Stimulated activated CD4-positive, alpha-beta T cell treated with anti-CD3 and anti-CD28 coated beads, Interleukin-15, amount 100 ng/mL, for 48 hours (primary cell): ENCODE measurements around the gene PPARA.

ENCODE experiments used
- DNase-seq, 2 donors: peaks; one replicate each; pipeline ENCODE4 v3.0.0-alpha.2; 2020; ENCODE audit warnings: low read depth in 2 of 2

Gene PPARA

DNA sequence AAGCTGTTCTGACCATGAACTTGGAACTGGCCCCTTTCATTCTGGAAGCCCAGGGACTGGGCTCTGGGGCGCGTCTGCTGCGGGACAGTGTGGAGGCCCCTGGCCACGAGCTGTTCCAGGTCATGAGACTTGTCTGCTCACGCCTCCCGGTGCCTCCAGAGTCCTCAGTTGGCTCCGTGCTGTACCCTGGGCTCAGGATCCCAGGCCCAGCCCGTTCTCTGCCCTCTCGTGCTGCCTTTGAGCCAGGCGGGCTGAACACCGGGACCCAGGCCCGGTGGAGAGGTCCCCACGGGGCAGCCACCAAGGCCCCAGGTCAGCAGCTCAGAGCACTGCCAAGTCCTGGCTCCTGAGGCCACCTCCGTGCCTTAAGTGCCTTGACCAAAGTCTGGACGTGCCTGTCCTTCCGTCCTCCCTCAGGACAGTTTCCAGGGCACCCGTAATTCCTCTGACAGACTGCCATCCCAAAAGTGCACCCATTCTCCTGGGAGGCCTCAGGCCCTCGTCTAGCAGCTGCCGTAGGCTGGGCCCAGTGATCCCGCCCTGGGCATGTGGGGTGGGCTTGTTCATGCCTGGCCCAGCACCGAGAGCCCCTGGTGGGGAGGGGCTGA lies 36.3 kb upstream of the PPARA start:
- no peak for DNase-seq

DNA sequence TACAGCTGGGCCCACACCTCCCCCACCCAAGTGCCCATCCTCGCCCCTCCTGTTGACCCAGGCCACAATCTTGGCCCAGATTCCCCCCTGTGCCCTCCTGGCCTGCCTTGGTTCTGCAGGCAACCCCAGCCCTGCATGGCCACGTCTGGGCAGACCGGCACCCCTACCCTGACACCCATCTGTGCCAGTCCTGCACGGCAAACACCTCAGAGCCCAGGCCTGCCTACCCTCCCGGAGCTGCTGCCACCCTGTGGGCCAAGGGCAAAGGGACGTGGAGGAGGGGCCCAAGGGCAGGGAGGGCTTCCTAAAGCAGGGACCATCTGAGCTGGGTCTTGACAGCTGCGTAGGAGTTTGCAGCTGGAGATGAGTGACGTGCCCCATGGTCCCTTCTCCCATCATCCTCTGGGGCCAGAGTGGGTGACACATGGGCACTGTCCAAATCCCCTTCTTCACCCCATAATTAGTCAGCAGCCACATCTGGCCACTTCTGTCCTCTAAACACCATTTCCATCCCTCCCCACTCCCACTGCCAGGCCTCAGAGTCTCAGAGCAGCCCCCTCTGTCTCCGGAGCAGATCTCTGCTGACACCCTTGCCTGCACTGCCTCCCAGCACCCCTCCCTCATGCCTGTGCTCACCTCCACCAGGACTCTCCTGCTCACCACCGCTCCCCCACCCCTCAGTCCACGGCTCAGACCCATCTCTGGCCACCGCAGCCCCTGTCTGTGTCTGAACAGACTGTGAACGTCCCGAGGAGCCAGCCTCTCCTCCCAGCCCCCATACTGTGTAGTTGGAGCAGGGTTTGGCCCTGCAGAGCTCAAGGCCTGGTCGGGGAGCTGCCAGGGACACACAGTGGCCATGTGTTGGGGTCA lies 35.6 kb upstream of the PPARA start:
- DNase-seq = no peak

DNA sequence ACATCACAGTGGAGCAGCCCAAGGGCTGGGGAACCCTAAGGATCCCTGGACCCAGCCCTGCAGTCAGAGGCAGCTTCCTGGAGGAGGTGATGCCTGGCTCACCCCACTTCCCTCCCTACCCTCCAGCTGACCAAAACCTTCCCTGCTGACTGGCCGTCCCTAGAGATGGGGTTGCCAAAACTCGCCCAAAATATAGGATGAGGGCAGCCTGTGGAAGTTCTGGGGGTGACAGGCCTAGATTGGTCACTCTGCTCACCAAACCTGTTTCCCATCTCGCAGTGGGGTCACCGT lies 35.0 kb upstream of the PPARA start:
- no peak for DNase-seq

DNA sequence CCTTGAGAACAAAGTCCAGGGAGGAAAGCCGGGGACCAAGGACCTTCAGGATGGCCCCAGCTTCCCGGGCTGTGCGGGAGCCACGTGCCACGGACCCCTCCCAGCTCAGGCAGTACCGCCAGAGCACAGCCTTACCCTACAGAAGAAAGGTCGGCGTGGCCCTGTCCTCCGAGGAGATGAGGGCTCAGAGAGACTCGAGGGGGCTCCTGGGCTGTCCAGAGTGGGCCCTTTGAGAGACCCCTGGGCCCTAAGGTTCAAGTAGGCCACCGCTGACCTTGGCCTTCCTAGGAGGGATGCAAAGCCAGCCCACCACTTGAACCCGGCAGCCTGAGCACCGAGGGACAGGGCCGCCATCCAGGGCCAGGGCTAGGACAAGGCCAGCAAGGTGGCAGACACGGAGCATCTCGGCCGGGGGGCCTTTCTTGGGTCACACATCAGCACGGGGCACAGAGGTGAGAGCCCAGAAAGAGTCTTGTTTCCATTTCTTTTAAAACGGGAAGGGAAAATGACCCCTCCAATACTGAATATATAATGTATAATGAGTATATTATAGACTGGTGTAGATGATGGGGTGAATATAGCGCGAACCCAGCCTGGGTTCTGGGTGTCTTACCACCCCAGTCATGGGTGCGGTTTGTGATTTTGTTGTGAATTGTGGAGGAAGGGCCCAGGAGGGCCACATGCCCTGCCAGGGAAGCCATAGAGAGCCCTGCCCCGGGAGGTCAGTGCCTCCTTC lies 34.4 kb upstream of the PPARA start:
- DNase-seq = no peak

DNA sequence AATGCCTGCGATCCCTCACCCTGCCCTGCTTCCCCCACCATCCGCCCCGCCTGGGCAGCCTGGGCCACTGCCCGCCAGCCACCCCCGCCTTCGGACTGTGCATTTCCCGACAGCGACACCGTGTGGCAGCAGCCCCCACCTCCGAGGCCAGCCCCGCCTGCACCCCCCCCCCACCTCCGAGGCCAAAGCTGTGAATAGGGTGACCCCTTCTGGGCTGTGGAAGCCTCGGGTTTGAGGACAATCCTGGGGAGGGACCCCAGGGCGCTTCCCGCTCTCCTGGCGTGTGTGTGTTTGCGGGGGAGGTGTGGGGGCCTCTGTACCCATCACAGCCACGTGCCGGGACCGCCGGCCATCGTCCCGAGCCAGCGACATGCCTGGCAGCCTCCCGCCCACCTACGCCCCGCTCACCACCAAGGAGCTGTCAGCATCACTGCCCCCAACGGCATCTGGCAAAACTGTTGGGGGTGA lies 33.8 kb upstream of the PPARA start:
- peak; percentile 61 to 77 for DNase-seq

DNA sequence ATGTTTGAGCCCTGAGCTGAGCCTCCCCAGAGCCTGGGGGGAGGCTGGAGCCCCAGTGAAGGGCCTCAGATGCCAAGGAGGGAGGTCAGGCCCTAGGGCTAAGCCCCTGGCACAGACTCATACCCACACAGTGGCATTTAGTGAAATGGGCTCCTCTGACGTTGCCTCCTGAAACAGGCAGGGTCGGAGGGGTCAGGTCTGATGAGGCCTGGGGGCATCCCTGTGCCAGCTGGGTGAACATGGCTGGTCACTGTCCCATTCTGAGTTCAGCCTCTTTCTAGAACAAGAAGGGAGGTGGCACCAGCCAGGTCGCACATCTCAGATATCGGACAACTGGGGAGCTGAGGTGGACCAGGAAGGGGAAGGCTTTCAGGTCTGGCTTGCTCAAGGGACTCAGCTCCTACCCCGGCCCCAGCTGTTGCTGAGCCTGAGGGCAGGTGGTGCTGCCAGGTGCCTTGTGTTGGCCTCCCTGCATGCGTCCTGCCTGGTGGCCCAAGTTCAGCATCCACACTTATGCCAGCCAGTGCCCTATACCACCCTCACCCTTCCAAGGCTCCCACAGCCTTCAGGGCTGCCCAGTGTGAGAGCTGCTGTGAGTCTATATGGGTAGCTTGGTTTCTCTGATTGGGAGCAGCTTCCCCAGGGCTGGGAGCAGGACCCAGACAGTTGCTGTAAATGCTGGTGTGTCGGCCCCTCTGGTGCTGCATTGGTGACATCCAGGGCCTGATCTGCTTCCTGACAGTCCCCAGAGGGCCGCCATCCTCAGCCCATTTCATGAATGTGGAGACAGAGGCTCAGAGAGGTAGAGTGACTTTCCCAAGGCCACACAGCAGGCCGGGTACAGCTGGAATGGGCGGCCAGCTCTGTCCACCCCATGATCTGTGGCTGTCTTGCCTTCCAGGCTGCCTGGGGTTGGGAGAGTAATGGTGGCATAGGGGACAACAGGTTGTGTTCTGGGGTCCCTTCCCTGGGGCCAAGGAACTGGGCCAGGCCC lies 32.8 kb upstream of the PPARA start:
- no peak for DNase-seq

DNA sequence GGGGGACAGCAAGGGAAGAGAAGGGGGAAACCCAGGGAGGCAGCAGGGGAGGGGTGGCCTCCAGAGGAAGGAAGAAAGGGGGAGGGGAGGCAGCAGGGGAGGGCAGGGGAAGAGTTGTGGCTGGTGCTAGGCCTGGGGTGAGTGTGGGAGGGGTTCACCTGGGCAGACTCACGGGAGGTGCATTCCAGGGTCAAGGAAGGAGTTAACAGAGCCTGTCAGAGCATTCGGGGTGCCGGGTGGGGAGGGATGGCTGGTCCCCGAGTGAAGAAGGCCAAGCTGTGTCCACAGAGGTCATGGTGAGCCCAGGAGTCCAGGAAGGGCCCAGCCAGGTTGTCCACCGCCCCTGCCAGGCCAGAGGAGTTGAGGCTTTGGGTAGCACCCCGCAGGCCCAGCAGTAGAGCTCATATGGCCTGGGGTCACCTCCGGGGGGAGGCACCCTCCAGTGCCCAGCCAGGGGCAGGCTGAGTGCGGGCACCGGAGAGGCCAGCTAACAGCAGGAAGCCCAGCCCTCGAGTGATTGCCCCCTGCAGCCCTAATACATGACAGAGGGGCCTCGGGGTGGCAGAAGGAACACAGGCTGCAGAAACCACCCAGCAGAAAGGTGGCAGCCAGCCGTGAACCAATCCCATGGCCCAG lies 31.1 kb upstream of the PPARA start:
- DNase-seq = no peak

DNA sequence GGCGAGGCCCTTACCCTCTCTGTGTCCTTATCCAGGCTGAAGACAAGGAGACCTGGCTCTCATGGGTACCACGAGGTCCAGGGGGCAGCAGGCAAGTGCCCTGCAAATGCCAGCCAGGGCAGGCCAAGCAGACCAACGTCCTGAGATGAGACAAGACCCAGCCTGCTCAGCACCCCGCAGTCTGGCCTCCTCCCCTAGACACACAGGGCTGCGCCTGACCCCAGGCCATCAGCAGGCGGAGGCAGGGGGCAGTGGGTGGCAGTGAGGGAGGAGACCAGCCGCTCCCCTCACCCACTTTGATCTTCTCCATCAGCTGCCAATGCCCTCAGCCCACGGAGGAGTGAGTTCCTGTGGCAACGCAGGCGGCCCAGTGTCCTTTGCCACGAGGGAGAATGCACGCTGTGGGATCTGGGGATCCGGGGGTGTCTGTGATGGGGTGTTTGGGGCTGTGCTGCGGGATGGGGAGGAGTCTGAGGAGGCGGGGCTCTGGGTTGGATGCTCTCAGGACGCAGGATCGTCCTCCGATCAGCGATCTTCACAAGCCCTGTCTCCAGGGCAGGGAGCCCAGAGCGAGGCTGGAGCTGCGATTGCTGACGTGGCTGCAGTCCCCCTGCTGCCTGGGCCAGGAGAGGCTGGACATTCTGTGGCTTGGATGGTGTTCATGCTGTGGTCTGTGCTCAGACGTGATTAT lies 30.5 kb upstream of the PPARA start:
- no peak for DNase-seq

DNA sequence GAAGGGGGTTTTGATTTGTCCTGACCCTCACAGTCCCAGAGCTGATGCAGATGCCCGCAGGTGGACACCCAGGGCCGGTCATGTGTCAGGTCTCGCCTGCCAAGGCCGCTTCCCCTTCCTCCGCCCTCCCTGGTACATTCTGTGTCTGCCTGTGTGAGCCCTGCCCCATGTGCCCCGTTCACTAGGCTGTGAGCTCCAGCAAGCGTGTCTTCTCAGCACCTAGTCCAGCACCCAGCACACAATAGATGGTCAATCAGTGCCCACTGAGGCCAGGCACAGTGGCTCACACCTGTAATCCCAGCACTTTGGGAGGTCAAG lies 29.9 kb upstream of the PPARA start:
- no peak for DNase-seq

DNA sequence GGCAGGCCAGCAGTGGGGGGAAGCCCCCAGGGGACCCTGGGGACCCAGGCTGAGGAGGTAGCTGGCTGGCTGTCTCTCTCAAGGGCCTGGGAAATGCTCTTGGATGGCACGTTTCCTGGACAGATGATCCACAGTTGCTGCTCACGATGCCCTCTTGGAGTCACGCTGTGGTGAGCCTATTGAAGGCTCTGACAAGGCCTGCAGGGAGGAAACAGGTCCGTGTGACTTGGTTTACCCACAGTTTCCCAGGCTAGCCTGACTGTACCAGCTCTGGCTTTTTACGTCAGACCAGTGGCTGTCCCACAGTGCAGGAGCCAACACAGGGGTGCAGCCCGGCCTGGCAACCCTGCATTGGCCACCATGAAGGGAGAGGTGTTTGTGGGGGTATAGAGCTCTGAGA lies 29.2 kb upstream of the PPARA start:
- no peak for DNase-seq

DNA sequence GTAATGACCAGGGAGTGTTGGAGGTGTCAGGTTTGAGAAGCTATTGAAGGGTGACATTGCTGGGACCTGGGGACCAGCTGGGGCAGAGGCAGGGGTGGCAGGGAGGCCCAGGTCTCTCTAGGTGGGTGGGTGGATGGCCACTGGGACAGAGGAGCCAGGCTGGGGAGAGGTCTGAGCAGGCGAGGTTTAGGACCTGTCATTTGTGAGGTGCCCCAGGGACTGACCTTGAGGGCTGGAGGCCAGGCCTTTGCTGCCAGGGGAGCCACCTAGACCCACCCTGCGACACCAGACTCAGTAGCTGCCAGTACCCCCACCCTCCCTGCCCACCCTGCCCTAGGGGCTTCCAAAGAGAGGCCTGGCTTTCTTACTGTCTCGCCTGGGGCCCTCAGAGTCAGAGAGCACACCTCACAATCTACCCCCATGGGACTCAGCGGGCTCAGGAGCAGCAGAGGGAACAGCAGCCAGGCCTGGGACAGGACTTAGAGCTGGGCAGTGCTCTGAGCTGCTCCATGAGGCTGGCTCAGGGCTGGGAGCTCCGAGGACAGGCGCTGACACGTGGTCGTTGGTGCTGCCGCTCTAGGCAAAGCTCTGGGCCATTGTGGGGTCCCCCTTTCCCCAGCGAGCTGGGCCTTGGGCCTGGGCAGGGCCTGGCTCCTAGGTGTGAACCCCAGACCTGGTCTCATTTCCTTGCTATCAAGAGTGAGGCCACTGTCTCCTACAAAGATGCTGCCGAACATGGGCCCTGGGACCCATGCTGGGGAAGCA lies 28.6 kb upstream of the PPARA start:
- DNase-seq = no peak

DNA sequence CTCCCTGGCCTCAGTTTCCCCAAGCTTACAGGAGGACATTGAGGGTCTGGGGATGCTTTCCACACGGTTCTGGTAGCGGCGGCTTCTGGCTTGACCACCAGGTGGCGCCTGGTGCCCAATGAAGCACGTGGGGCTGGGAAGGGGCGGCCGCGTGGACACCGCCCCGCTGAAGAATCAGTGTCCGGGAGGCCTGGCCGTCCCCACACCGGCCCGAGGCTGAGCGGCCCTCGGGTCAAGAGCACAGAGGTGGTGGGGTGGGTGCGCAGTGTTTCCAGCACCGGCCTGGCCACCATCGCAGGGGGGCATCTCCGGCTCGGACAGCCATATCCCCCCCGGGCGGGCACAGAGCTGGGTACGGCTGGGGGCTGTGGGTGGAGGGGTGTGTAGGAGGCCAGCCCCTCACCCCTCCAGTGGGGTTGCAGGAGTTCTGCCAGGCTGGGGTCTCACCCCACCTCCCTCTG lies 27.8 kb upstream of the PPARA start:
- peak; percentile 36 to 51 for DNase-seq

DNA sequence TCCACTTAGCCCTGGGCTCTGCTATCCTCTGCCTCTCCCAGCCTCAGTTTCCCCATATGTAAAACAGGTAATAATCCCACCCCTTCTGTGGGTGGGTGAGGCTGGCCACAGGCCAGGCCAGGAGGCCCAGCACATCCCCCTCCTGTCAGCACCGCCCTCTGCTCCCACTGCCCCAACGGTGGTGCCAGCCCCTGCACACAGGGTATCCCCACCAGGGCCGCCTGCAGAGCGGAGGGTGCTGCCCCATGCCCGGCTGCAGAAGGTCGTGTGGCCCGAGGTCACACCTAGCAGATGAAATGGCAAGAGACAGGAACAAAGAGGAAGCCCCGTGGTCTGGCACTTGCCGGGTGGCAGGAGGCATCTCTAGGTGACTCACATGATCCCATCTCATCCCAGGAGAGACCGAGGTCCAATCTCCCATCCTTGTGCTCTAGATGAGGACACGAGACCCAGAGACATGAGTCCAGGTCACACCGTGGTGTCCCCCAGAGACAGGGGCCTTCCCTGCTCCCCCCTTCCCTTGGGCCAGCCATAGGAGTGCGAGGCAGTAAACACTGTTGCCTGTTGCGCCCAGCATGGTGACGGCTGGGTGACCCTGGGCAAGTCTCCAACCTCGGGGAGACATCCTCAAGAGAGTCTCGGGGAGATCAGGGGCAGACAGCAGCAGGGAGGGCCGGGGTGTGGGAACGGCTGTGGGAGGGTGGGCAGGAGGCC lies 27.2 kb upstream of the PPARA start:
- no peak for DNase-seq

DNA sequence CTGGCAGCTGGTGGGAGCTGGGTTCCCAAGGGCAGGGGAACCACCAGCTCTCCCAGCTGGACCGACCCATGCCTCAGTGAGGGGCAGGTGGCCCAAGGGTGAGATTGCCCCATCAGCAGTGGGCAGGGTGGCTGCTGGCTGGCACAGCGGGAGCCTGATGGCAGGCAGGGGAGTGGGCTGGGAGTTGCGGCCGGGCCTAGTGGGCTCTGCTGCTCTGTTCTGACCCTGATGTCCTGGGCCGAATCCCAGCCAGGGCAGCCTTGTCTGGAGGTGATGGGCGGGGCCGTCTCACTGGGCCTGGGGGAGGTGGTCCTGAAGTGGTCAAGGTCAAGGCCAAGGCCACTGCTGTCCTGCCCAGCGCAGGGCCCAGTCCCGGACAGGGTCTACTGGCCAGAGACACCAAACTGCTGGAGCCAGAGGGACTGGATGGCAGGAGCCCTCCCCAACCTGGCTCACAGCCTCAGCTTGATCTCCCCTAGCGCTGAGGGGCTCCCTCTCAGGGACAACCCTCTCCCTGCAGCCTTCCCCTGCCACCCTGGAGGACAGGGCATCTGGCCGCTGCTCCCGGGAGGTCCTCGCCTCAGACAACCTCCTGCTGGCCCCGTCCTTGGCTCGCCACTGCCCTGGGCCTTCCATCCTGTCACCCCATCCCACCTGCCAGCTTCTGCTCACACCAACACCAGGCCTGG lies 26.5 kb upstream of the PPARA start:
- no peak for DNase-seq

DNA sequence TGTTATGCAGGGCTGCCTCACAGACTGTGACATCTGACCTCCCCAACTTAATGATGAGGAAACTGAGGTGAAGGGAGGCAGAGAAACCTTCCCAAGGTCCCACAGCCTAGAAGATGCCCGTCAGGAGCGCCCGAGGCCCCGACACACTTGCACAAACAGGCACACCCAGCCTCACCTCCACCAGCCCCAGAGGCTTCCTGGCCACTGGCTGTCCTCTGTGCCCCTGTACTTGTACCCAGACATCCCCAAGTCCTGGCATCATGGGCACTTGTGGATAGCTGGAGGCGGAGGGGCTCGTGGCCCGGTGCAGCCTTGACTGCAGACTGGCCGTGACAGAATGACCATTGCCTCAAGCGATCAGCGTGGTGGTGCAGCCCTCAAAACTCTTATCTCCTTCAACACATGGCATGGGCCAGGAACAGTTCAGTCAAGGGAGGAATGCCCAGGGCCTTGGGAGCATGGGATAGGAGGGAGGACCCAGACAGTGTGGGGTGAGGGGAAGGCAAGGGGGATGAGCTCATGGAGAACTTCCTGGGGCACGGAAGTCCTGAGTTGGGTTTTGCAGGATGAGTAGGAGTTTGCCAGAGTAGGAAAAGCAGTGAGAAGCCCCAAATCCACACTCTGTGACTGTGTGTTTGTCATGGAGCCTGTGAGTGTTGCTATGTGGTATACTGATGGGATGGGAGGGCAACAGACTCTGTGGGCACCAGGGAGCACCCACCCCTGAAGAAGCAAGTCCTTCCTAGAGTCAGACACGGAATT lies 25.8 kb upstream of the PPARA start:
- no peak for DNase-seq

DNA sequence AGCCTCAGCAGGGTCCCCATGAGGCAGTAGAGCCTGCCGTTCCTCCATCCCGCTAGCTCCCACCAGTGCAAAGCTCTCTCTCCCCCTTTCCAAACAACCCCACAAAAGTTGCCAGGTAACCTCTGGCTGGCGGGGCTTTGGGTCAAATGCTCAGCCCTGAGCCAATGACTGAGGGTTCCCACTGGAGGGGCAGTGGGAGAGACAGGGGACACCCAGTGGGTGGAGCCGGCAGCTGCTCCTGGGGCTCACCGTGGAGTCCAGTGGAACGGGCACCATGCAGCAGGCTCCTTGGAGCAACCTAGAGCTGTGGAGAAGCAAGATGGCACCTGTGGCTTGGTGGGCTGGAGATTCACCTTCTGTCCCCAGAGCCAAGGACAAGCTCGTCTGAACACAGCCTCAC lies 25.0 kb upstream of the PPARA start:
- DNase-seq = no peak

DNA sequence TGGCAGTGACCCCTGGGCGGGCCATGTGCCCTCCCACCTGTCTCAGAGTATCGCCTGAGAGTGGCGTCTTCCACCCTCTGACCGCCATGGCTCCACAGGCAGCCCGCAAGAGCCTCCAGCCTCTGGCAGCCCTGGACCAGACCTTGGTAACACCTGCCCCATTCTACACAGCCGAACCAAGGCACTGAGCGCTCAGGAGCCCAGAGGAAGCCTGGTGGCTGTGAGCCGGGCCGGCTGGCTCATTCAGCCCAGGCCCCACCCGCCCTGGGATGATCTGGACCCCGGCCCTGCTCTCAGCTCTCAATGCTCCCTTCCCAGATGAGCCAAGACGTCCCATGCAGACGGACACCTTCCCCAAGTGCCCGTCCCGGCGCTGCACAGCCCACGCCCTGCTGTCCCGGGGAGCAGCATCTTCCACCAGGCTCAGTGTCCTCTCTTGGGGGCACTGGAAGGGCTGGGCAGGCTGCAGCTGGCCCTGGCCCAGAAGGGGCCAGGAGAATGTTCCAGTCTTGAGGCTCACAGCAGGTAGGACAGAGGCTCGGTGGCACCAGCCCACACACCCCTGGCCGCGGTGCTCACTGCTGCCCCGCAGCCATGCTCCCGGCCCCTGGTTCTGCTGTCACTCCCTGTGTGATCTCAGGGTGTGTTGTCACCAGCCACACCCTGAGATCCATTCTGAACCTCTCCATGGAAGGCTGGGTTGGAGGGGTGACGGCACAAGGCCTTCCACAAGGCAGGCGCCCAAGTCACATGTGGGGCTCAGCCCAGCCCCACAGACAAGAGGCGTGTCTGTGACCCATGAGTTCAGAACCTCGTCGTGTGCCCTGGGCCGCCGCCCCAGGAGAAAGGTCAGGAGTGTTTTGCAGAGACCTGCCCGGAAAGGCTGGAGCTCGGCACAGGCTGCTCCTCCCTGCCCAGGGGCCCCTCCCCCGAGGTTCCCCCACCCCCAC lies 24.2 kb upstream of the PPARA start:
- no peak for DNase-seq
